HFF-Myc (cell line): ENCODE measurements around the gene SELENON.

ENCODE experiments used
- DNase-seq: peaks from one replicate; pipeline ENCODE4 v3.0.0-alpha.2; 2011; ENCODE audit warnings: low read depth; ENCODE audit errors: extremely low read depth
- H3K4me3 ChIP-seq: replicated peaks from 2 replicates; pipeline ENCODE4 v1.5.1; 2011; ENCODE audit warnings: low read depth, mild to moderate bottlenecking, control low read depth, low read length
- TF ChIP-seq, protein P1 (sequence below): IDR thresholded peaks from 2 replicates; pipeline ENCODE4 v1.5.1; 2012; ENCODE audit warnings: mild to moderate bottlenecking, low read depth, low read length, control low read depth; ENCODE audit errors: missing control alignments

The SELENON gene

DNA sequence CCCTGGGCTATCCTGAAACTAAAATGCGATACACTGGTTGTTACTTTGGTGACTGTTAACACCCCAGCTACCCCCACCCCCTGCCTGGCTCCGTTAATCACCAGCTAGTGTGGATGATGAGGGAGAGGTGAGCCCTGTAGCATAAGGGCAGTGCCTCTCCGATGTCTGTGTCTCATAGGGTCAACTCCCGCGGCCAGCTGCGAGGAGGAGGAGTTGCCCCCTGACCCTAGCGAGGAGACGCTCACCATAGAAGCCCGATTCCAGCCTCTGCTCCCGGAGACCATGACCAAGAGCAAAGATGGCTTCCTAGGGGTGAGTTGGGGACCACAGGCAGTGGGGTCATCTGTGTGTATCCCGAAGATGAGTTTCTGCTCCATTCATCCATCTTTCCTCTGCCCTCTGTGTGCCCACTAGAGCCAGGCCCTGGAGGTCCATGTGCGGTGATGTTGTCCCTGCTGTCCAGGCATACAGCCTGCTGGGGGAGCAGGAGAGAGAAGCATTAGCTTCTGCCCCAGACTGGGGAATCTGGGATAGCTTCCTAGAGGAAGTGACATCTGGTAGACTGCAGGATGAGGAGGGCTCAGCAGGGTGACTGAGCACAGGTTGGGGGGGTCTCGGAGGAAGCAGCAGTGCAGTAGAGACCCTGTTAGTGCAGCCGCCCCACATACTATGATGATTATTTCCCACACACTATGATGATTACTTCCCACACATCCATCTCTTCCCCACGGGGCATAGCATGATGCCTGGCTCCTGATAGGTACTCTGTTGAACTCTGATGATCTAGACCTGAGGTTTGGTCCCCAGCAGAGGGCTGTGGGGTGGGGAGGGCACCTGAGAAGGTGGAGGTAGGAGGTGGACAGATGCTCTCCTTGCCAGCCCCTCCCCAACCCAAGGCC, 5.2 kb downstream of the SELENON start:
- TF ChIP-seq, protein P1, sequence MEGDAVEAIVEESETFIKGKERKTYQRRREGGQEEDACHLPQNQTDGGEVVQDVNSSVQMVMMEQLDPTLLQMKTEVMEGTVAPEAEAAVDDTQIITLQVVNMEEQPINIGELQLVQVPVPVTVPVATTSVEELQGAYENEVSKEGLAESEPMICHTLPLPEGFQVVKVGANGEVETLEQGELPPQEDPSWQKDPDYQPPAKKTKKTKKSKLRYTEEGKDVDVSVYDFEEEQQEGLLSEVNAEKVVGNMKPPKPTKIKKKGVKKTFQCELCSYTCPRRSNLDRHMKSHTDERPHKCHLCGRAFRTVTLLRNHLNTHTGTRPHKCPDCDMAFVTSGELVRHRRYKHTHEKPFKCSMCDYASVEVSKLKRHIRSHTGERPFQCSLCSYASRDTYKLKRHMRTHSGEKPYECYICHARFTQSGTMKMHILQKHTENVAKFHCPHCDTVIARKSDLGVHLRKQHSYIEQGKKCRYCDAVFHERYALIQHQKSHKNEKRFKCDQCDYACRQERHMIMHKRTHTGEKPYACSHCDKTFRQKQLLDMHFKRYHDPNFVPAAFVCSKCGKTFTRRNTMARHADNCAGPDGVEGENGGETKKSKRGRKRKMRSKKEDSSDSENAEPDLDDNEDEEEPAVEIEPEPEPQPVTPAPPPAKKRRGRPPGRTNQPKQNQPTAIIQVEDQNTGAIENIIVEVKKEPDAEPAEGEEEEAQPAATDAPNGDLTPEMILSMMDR, result no peak
- DNase-seq, result no peak
- no peak overlapping the region for H3K4me3 ChIP-seq

DNA sequence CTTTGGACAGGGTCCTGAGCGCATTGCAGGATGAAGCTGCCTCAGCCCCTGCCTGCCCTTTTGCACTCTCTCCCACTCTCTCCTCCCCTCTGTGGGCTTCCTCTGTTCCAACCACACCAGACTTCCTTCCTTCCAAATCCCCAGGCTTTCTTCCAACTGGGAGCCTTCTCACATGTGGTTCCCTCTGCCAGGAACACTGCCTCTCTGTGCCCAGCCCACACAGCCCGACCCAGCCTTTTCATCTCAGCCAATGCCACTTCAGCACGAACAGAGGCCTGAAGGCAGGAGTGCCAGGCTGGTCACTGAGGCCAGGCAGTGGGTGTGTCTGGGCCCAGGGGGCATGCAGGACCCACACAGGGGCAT, 5.9 kb downstream of the SELENON start:
- DNase-seq, result no peak
- TF ChIP-seq, protein P1, result no peak
- H3K4me3 ChIP-seq, result no peak overlapping the region

DNA sequence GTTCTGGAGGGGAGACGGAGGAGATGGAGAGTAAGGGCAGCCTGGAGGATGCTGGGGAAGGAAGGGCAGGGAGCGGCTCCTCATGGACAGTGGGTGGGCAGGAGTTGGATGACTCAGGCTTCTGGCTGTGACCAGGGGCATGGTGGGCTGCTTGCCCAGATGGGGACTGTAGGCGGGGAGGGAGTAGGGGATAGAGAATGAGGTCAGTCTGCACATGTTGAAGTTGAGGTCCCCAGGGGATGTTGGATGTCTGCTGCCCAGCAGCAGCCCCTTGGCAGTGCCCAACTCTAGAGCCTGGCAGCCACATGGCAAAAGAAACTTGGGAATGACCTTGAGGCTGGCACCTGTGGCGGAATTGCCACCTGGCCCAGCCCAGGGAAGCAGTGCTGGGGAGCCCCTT, 6.4 kb downstream of the SELENON start:
- no peak for DNase-seq
- TF ChIP-seq, protein P1, result no peak
- H3K4me3 ChIP-seq, result no peak overlapping the region

DNA sequence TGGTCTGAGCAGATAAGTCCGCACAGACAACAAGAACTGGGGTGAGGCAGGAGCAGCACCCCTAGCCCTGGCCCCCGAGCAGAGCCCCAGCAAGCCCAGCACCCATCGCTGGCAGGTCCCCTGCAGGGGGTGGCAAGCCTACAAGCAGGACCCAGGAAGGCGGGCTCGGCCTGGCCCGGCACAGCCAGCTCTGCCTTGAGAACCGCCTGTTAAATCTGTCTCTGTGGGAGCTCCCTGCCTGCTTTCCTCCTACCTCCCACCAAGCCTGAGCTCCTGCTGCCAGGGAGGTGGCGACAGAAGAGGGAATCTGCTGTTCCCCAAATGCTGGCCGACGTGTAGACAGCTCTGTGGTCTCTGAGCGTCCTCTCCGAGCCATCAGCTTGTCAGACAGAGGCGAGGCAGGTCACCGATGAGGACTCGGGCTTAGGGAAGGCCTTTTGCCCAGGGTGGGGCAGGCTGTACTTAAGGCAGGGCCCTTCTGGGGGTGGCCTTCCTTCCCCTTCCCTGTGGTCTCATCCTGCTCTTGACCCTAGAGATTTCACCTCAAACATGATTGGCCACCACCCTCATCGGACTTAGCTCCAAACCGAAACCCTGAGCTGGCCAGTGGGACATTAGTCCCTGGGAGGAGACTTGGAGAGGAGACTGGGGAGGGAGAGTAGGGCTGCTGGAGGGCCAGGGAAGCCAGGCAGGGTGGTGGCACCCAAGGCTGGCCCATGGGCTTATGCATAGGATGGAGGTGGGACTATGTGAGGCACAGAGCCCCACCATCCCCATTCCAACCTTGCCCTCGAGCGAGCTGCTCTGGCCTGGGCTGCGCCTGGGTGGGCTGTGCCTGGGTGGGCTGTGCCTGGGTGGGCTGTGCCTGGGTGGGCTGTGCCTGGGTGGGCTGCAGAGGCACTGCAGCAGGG, 7.7 kb downstream of the SELENON start:
- TF ChIP-seq, protein P1, result no peak
- H3K4me3 ChIP-seq, result no peak overlapping the region
- no peak for DNase-seq

DNA sequence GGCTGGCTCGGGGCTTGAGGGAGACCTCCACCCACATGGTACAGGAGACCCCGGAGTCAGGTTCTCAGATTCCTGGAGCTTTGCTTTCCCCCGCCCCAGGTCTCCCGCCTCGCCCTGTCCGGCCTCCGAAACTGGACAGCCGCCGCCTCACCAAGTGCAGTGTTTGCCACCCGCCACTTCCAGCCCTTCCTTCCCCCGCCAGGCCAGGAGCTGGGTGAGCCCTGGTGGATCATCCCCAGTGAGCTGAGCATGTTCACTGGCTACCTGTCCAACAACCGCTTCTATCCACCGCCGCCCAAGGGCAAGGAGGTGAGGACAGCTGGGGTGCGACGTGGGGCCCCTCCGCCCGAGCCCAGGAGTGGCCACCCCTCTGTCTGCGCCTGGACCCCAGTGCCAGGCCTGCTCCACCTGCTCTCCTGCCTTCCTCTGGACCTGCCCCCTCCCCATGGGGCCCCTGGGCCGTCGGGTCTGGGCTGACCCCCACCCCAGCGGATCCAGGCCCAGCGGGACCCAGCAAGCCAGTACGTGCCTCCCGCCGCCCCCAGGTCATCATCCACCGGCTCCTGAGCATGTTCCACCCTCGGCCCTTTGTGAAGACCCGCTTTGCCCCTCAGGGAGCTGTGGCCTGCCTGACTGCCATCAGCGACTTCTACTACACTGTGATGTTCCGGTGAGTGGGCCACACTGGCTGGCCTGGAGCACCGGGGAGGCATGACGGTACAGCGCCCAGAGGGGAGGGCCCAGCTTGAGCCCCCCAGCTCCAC, 8.7 kb downstream of the SELENON start:
- no peak overlapping the region for H3K4me3 ChIP-seq
- no peak for DNase-seq
- TF ChIP-seq, protein P1, result no peak

DNA sequence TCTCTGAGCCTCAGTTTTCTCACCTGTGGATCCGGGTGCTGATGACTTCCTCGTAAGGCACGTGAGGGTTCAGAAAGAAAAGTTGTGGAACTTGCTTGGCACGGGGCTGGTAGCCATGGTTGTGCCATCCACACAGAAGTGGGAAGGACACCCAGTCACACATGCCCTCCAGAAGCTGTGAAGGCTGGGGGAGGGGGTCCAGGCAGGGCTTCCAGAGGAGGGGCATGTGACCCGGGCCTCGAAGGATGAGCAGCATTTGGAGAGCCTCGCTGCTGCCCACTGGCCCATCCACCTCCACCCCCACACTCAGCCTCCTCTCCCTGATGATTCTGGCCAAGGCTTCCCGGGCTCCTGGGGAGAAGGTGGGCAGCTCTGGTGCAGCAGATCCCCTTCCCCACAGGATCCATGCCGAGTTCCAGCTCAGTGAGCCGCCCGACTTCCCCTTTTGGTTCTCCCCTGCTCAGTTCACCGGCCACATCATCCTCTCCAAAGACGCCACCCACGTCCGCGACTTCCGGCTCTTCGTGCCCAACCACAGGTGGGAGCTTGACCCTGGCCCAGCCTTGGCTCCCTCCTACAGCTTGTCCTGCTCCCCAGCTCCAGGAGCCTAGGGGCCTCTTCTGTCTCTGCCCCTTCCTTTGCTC, 9.4 kb downstream of the SELENON start:
- no peak for DNase-seq
- TF ChIP-seq, protein P1, result no peak
- no peak overlapping the region for H3K4me3 ChIP-seq
